SH-SY5Y (cell line): Measurements from ENCODE around the gene UTS2R.

Experiments used
- GATA2 ChIP-seq: IDR thresholded peaks from 2 replicates; pipeline ENCODE4 v1.6.1; 2011; ENCODE audit warnings: mild to moderate bottlenecking, low read depth, low read length
- GATA3 ChIP-seq: IDR thresholded peaks from 2 replicates; pipeline ENCODE4 v1.6.1; 2011; ENCODE audit warnings: low read depth, mild to moderate bottlenecking, low read length, moderate library complexity

Gene UTS2R

GRCh38 chr17:82375359-82376041, 3.9 kb downstream of the UTS2R start:
- TF ChIP-seq GATA2, result no peak
- TF ChIP-seq GATA3, result no peak

- TF ChIP-seq GATA3 (no peak), GATA2 (no peak)
These were observed 4.6 kb downstream of the UTS2R start for GRCh38 chr17:82376042-82376730.

- TF ChIP-seq GATA2 (no peak), GATA3 (no peak)
These were observed 6.6 kb downstream of the UTS2R start for GRCh38 chr17:82377924-82378740.

GRCh38 chr17:82378741-82379021, 7.1 kb downstream of the UTS2R start:
- no peak for TF ChIP-seq GATA2
- no peak for TF ChIP-seq GATA3

- TF ChIP-seq GATA2 (no peak), GATA3 (no peak)
These were observed 9.5 kb downstream of the UTS2R start for GRCh38 chr17:82380860-82381702.

- TF ChIP-seq GATA2, result no peak
- TF ChIP-seq GATA3, result no peak
These were observed 11.3 kb downstream of the UTS2R start for GRCh38 chr17:82382933-82383255.

GRCh38 chr17:82383411-82383810, 11.8 kb downstream of the UTS2R start:
- TF ChIP-seq GATA3 (no peak), GATA2 (no peak)

GRCh38 chr17:82384051-82384729, 12.6 kb downstream of the UTS2R start:
- no peak for TF ChIP-seq GATA2
- TF ChIP-seq GATA3, result no peak

- TF ChIP-seq GATA3, result no peak
- no peak for TF ChIP-seq GATA2
These were observed 13.3 kb downstream of the UTS2R start for GRCh38 chr17:82384730-82385481.

- TF ChIP-seq GATA2 (no peak), GATA3 (no peak)
These were observed 14.1 kb downstream of the UTS2R start for GRCh38 chr17:82385559-82386254.

GRCh38 chr17:82386255-82386831, 14.8 kb downstream of the UTS2R start:
- TF ChIP-seq GATA2, result no peak

GRCh38 chr17:82386881-82387704, 15.5 kb downstream of the UTS2R start:
- no peak for TF ChIP-seq GATA2
- no peak for TF ChIP-seq GATA3
